22Rv1 (cell line): ENCODE results near the gene ATP13A4.

Experiments used
- ZFX ChIP-seq: fragments of 450-650 bp; IDR thresholded peaks from 2 replicates; pipeline ENCODE4 v1.6.1; 2017; ENCODE audit warnings: antibody characterized with exemption, borderline replicate concordance
- TF ChIP-seq, protein P1 (sequence below): fragments of 450-650 bp; IDR thresholded peaks from 2 replicates; pipeline ENCODE4 v1.5.1; 2017; ENCODE audit warnings: mild to moderate bottlenecking

GRCh38 chr3:193506921-193507320 lies 47.8 kb downstream of the ATP13A4 start:
- TF ChIP-seq, protein P1, sequence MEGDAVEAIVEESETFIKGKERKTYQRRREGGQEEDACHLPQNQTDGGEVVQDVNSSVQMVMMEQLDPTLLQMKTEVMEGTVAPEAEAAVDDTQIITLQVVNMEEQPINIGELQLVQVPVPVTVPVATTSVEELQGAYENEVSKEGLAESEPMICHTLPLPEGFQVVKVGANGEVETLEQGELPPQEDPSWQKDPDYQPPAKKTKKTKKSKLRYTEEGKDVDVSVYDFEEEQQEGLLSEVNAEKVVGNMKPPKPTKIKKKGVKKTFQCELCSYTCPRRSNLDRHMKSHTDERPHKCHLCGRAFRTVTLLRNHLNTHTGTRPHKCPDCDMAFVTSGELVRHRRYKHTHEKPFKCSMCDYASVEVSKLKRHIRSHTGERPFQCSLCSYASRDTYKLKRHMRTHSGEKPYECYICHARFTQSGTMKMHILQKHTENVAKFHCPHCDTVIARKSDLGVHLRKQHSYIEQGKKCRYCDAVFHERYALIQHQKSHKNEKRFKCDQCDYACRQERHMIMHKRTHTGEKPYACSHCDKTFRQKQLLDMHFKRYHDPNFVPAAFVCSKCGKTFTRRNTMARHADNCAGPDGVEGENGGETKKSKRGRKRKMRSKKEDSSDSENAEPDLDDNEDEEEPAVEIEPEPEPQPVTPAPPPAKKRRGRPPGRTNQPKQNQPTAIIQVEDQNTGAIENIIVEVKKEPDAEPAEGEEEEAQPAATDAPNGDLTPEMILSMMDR = no peak
- no peak for TF ChIP-seq ZFX
